CD14-positive monocyte (primary cell): ENCODE results near the gene PNKD. TPM values are rescaled to one million over a fixed set of nuclear protein-coding genes. Genes with fewer than 3 reads are reported as not detected.

Experiments
- DNase-seq, 3 donors: peaks; one replicate each; pipeline ENCODE4 v3.0.0-alpha.2; 2011 to 2022
- H2AFZ ChIP-seq: 2 replicates; pipeline ENCODE4 v1.6.0; 2012; ENCODE audit warnings: mild to moderate bottlenecking, low read depth, low read length, inconsistent platforms; ENCODE audit not compliant: insufficient read depth, poor library complexity, severe bottlenecking
- H3K27ac ChIP-seq, 2 donors: 1 replicate in 1 of 2; 2 replicates in 1 of 2; pipeline ENCODE4 v1.5.1; 2012 to 2013; ENCODE audit warnings: low read length in 2 of 2, control low read depth in 1 of 2, inconsistent platforms in 1 of 2, low read depth in 1 of 2, mild to moderate bottlenecking in 1 of 2
- H3K27me3 ChIP-seq, 2 donors: one replicate each; pipeline versions ENCODE4 v1.6.0 to v1.6.1; 2011 to 2013; ENCODE audit warnings: low read length in 2 of 2; ENCODE audit not compliant: control insufficient read depth in 2 of 2, insufficient read depth in 2 of 2
- H3K36me3 ChIP-seq, 2 donors: replicated peaks in 1 of 2; 1 replicate in 1 of 2; 2 replicates in 1 of 2; pipeline versions ENCODE4 v1.5.1 to v1.6.1; 2012 to 2013; ENCODE audit warnings: low read length in 2 of 2, control low read depth in 1 of 2, inconsistent platforms in 1 of 2, mild to moderate bottlenecking in 1 of 2; ENCODE audit not compliant: insufficient read depth in 2 of 2, control insufficient read depth in 1 of 2
- H3K4me1 ChIP-seq, 2 donors: 1 replicate in 1 of 2; 2 replicates in 1 of 2; pipeline versions ENCODE4 v1.5.1 to v1.6.1; 2012 to 2013; ENCODE audit warnings: low read length in 2 of 2, control low read depth in 1 of 2, inconsistent platforms in 1 of 2, mild to moderate bottlenecking in 1 of 2, moderate library complexity in 1 of 2; ENCODE audit not compliant: insufficient read depth in 2 of 2, control insufficient read depth in 1 of 2
- H3K4me2 ChIP-seq: replicated peaks from 2 replicates; pipeline ENCODE3; 2012; ENCODE audit warnings: low read length, moderate library complexity, mild to moderate bottlenecking; ENCODE audit not compliant: poor library complexity, severe bottlenecking; ENCODE audit errors: extremely low read depth
- H3K4me3 ChIP-seq, 3 experiments: fragments of 200-600 bp in 1 of 3; sonication (generic) in 1 of 3; replicated peaks in 1 of 3; 1 replicate in 2 of 3; 2 replicates in 1 of 3; pipeline ENCODE4 v1.5.1; 2011 to 2013; ENCODE audit warnings: low read length in 3 of 3, mild to moderate bottlenecking in 3 of 3, control low read depth in 2 of 3, low read depth in 2 of 3, inconsistent platforms in 1 of 3, moderate library complexity in 1 of 3
- H3K79me2 ChIP-seq: 2 replicates; pipeline ENCODE4 v1.6.0; 2012; ENCODE audit warnings: mild to moderate bottlenecking, control low read depth, inconsistent platforms, low read length, moderate library complexity; ENCODE audit not compliant: insufficient read depth
- H3K9ac ChIP-seq: 2 replicates; pipeline ENCODE4 v1.6.0; 2017; ENCODE audit warnings: low read length, mild to moderate bottlenecking; ENCODE audit not compliant: insufficient read depth, poor library complexity, severe bottlenecking
- H3K9me3 ChIP-seq, 2 donors: replicated peaks in 1 of 2; 1 replicate in 1 of 2; 2 replicates in 1 of 2; pipeline versions ENCODE4 v1.5.1 to v1.6.1; 2012 to 2013; ENCODE audit warnings: low read length in 2 of 2, control low read depth in 1 of 2; ENCODE audit not compliant: control insufficient read depth in 1 of 2, insufficient read depth in 1 of 2
- H4K20me1 ChIP-seq: 2 replicates; pipeline ENCODE4 v1.6.0; 2012; ENCODE audit warnings: mild to moderate bottlenecking, low read length, control low read depth, moderate library complexity; ENCODE audit not compliant: insufficient read depth
- H3K27ac Mint-ChIP-seq, 7 donors: one replicate each; pipeline ENCODE4 v1.8.0; 2020; ENCODE audit warnings: mild to moderate bottlenecking in 7 of 7, mixed read lengths in 7 of 7, moderate library complexity in 6 of 7, inconsistent platforms in 2 of 7
- H3K27me3 Mint-ChIP-seq, 3 donors: one replicate each; pipeline ENCODE4 v1.8.0; 2021 to 2022; ENCODE audit warnings: low read depth in 3 of 3, mild to moderate bottlenecking in 3 of 3, mixed read lengths in 3 of 3, moderate library complexity in 3 of 3, inconsistent platforms in 1 of 3
- H3K36me3 Mint-ChIP-seq, 2 donors: one replicate each; pipeline ENCODE4 v1.8.0; 2020; ENCODE audit warnings: mixed read lengths in 2 of 2, inconsistent platforms in 1 of 2, mild to moderate bottlenecking in 1 of 2
- H3K4me1 Mint-ChIP-seq: one replicate; pipeline ENCODE4 v1.8.0; 2020; ENCODE audit warnings: mild to moderate bottlenecking, mixed read lengths
- H3K4me3 Mint-ChIP-seq, 2 donors: one replicate each; pipeline ENCODE4 v1.8.0; 2020; ENCODE audit warnings: mild to moderate bottlenecking in 2 of 2, mixed read lengths in 2 of 2, moderate library complexity in 1 of 2
- H3K9me3 Mint-ChIP-seq, 7 donors: one replicate each; pipeline ENCODE4 v1.8.0; 2020 to 2022; ENCODE audit warnings: mixed read lengths in 7 of 7, mild to moderate bottlenecking in 6 of 7, moderate library complexity in 6 of 7, inconsistent platforms in 2 of 7
- WGBS: methylation state at CpG from one replicate; pipeline ENCODE4 v1.1.5; 2013; ENCODE audit warnings: missing lambda C conversion rate; ENCODE audit not compliant: insufficient coverage; 5-methylcytosine and 5-hydroxymethylcytosine counted together
- intact Hi-C, 2 donors: fragments of 100-400 bp; cut with micrococcal nuclease; formaldehyde crosslinking; loops; one replicate each; pipeline versions ENCODE4 v1.15.0 to v1.15.1; 2023
- polyA plus RNA-seq, 3 donors: library from polyadenylated mRNA; depleted of rRNA in 1 of 3; unstranded in 2 of 3; stranded (reverse) in 1 of 3; fragments of 300-500 nt in 2 of 3; fragments of >200 nt in 1 of 3; fragmentation: Illumina TruSeq in 2 of 3; gene quantifications; 1 replicate in 2 of 3; 2 replicates in 1 of 3; pipeline ENCODE4 v1.2.3, GENCODE V29; 2012 to 2021
- TF ChIP-seq, protein P1 (sequence below): fragments of 200-600 bp; IDR thresholded peaks from one replicate; pipeline ENCODE4 v1.8.0; 2022; ENCODE audit warnings: antibody characterized with exemption, mild to moderate bottlenecking

PNKD gene
- polyA plus RNA-seq, 3 donors: 79.8 to 92.0 (median 88.2) TPM

DNA sequence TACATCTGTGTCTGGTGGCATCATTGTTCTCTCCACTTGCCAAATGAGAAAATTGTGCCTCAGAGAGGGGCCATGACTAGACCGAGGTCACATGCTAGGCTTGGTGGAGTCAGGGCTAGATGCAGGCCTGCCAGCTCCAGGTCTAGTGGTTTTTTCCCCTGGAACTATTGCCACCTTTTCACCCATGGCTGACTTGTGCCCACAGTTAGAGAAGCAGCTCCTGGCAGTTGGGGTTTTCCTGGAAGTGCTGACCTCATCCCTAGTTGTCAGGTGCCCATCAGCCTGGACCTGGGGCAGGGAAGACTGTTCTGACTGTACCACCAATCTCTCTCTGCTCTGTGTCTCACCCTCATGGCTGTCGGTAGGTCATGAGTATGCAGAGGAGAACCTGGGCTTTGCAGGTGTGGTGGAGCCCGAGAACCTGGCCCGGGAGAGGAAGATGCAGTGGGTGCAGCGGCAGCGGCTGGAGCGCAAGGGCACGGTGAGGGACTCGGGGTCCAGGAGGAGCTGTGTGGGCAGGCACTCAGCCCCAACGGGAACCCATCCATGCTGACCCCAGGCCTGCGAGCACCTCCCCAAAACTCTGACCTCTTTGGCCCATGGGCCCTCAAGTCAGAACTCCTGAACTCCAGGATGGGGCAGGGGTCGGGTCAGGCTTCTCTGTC, 73.9 kb downstream of the PNKD start:
- Mint-ChIP-seq H3K9me3 (peaks cover 0 to 9% (median 2%) of the 10 kb centered on the region in 7 donors), H3K4me3 (no peak overlapping the region), H3K27ac (peak overlapping the region in 1 of 7 donors; percentile 3), H3K27me3 (peaks cover 0 to 1% (median 0%) of the 10 kb centered on the region in 3 donors), H3K4me1 (no peaks in the 10 kb centered on the region), H3K36me3 (peaks cover 62 to 67% of the 10 kb centered on the region in 2 donors)
- intact Hi-C loops: no loop called here
- Histone ChIP-seq H3K4me1 (no peaks in the 10 kb centered on the region), H4K20me1 (no peaks in the 10 kb centered on the region), H3K79me2 (no peaks in the 10 kb centered on the region), H3K27me3 (no peaks in the 10 kb centered on the region), H2AFZ (no peak overlapping the region), H3K27ac (no peak overlapping the region), H3K9me3 (no peaks in the 10 kb centered on the region), H3K36me3 (peaks cover 56 to 71% of the 10 kb centered on the region in 2 donors), H3K4me3 (no peak overlapping the region), H3K9ac (no peak overlapping the region), H3K4me2 (no peak overlapping the region)
- no peak for DNase-seq
- TF ChIP-seq, protein P1, sequence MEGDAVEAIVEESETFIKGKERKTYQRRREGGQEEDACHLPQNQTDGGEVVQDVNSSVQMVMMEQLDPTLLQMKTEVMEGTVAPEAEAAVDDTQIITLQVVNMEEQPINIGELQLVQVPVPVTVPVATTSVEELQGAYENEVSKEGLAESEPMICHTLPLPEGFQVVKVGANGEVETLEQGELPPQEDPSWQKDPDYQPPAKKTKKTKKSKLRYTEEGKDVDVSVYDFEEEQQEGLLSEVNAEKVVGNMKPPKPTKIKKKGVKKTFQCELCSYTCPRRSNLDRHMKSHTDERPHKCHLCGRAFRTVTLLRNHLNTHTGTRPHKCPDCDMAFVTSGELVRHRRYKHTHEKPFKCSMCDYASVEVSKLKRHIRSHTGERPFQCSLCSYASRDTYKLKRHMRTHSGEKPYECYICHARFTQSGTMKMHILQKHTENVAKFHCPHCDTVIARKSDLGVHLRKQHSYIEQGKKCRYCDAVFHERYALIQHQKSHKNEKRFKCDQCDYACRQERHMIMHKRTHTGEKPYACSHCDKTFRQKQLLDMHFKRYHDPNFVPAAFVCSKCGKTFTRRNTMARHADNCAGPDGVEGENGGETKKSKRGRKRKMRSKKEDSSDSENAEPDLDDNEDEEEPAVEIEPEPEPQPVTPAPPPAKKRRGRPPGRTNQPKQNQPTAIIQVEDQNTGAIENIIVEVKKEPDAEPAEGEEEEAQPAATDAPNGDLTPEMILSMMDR: no peak
- WGBS: 99% methylated on average over 11 of the region's 12 CpGs

DNA sequence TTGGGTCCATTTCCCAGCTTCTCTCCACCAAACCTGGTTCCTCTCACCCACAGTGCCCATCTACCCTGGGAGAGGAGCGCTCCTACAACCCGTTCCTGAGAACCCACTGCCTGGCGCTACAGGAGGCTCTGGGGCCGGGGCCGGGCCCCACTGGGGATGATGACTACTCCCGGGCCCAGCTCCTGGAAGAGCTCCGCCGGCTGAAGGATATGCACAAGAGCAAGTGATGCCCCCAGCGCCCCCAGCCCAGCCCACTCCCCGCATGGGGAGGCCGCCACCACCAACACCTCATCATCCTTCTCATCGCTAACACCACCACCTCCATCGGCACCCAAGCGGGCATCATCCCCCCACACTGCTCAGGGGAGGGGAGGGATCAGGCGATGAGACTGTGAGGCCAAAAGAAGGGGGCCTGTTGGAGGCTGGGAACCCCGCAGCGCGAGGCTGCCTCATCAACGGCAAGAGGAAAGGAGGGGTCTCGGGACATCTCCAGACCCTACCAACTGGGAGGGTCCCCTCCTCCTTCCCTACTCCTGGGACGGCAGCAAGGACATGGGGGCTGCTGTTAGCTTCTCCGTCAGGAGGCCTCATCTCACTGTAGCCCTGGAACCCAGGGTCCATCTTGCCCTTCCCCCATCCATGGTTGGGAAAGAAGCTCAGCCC, 74.6 kb downstream of the PNKD start:
- Histone ChIP-seq H3K4me3 (no peak overlapping the region), H3K4me1 (no peaks in the 10 kb centered on the region), H4K20me1 (no peaks in the 10 kb centered on the region), H3K27me3 (no peaks in the 10 kb centered on the region), H3K27ac (no peak overlapping the region), H2AFZ (no peak overlapping the region), H3K9ac (no peak overlapping the region), H3K36me3 (peaks cover 55 to 64% of the 10 kb centered on the region in 2 donors), H3K4me2 (no peak overlapping the region), H3K9me3 (peaks cover under 1 to 4% of the 10 kb centered on the region in 2 donors), H3K79me2 (no peaks in the 10 kb centered on the region)
- 97% methylated on average over 9 of the region's 22 CpGs for WGBS
- no peaks in the 10 kb centered on the region for H3K4me1 Mint-ChIP-seq
- H3K36me3 Mint-ChIP-seq: peaks cover 59 to 60% of the 10 kb centered on the region in 2 donors
- intact Hi-C loops: no loop called here
- no peak overlapping the region for H3K4me3 Mint-ChIP-seq
- H3K27me3 Mint-ChIP-seq: peaks cover 0 to 1% (median 0%) of the 10 kb centered on the region in 3 donors
- TF ChIP-seq, protein P1: no peak
- peaks cover 3 to 15% (median 8%) of the 10 kb centered on the region in 7 donors for H3K9me3 Mint-ChIP-seq
- H3K27ac Mint-ChIP-seq: peak overlapping the region in 1 of 7 donors; percentile 35
- DNase-seq: no peak
